Measurements from ENCODE around the gene PCED1B.

PCED1B gene

DNA sequence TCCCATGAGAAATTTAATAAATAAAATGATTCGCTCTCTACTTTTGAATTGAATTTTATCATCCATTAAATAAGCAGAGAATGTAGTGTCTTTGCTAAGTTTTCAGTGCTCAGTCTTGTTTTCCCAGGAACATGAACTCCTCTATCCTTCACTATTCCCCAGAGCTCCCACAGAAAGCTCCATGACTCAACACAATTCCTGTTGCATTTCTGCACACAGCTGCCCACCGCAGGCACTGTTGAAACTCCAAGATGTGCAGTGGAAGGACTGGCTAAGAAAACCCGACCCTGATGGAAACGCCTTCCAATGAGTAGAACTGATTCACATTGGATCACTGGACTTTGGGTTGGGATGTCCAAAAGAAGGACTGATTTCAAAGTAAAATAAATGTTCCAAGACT, 202.8 kb downstream of the PCED1B start:
- TF ChIP-seq, protein P1, sequence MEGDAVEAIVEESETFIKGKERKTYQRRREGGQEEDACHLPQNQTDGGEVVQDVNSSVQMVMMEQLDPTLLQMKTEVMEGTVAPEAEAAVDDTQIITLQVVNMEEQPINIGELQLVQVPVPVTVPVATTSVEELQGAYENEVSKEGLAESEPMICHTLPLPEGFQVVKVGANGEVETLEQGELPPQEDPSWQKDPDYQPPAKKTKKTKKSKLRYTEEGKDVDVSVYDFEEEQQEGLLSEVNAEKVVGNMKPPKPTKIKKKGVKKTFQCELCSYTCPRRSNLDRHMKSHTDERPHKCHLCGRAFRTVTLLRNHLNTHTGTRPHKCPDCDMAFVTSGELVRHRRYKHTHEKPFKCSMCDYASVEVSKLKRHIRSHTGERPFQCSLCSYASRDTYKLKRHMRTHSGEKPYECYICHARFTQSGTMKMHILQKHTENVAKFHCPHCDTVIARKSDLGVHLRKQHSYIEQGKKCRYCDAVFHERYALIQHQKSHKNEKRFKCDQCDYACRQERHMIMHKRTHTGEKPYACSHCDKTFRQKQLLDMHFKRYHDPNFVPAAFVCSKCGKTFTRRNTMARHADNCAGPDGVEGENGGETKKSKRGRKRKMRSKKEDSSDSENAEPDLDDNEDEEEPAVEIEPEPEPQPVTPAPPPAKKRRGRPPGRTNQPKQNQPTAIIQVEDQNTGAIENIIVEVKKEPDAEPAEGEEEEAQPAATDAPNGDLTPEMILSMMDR (IDR thresholded peaks at IDR 0.05; ENCODE audit: borderline replicate concordance, insufficient read depth, low read depth, low read length) = no peak
- H3K4me3 ChIP-seq (ENCODE audit: low read depth, low read length) = no peak overlapping the region

All from GM12875 (cell line).